Activated T-cell treated with anti-CD3 and anti-CD28 coated beads for 48 hours (primary cell): ENCODE data around the gene CTPS1.

Experiments
- DNase-seq: peaks from one replicate; pipeline ENCODE4 v3.0.0-alpha.2; 2020; ENCODE audit warnings: low read depth

CTPS1 gene

DNA sequence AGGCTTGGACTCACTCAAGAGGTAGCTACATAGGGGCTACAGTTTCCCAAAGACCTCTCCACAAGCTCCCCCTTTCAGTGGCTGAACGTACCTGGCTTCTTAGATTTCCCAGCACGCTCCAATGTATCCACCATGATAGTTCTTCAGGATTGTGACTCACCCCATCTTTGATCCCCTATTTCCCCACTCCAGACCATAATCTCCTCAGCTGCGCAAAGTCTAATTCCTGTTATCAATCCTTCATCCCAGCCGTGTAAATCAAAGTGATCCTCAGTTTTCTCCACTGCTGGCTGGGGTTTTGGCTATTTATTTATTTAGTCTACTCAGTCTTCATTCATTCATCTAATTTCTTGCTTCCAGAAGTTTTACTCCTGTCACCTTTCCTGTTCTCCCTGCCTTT, 13.1 kb upstream of the CTPS1 start:
- DNase-seq = no peak

DNA sequence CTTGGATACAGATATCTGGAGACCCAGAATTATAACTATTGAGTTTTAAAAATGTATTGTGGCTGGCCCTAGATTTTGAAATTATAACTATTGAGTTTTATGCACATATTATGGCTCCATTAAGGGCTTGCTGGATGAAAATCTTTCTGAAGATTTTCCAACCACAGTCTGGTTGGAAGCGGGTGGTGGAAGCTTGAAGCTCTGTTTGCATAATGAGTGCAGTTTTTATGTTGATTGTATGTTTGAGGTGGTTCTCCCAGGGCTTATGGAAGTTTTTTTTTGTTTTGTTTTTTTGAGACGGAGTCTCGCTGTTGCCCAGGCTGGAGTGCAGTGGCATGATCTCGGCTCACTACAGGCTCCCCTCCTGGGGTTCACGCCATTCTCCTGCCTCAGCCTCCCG, 10.1 kb upstream of the CTPS1 start:
- DNase-seq = no peak

DNA sequence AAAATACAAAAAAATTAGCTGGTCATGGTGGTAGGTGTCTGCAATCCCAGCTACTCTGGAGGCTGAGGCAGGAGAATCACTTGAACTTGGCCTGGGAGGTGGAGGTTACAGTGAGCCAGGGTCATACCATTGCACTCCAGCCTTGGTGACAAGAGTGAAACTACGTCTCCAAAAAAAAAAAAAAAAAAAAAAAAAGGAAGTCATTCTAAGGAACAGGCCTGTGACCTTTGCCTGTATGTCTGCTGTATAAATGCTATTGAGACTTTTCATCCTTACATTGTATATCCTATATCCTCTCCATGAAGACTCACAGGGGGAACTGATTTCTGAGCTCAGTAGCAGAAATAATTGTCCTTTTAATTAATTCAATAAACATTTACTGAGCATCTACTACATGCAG, 7.5 kb upstream of the CTPS1 start:
- DNase-seq = no peak

GRCh38 chr1:40973912-40974311, 5.6 kb upstream of the CTPS1 start:
- no peak for DNase-seq

- DNase-seq = no peak
Measured at GRCh38 chr1:40974945-40975344, 4.6 kb upstream of the CTPS1 start.

DNA sequence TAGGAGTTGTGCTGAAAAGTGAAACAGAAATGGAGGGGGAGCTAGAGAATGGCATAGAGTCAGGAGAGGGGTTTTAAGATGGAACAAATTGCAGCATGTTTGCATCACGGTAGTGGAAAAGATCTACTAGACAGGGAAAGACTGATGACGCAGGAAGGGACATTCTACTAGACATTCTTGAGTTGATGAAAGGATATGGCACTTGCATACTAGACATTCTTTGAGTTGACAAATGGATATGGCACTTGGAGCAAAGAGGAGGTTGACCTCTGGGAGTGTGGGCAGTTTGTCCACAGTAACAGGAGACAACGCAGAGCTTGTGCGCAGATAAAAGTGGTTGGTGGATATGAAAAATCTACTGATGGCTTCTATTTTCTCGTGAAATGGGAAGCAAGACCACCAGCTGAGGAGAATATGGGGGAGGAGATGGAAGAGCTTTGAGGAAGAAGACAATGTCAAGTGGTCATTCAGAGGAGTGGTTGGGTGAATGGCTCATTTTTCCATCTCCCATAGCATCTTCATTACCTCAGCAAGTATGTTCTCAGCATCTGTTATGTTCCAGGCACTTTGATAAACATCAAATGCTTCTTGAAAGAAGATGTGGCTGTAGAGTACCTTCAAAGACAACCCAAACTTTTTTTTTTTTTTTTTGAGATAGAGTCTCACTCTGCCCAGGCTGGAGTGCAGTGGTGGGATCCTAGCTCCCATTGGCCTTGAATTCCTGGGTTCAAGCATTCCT, 2.4 kb upstream of the CTPS1 start:
- no peak for DNase-seq

DNA sequence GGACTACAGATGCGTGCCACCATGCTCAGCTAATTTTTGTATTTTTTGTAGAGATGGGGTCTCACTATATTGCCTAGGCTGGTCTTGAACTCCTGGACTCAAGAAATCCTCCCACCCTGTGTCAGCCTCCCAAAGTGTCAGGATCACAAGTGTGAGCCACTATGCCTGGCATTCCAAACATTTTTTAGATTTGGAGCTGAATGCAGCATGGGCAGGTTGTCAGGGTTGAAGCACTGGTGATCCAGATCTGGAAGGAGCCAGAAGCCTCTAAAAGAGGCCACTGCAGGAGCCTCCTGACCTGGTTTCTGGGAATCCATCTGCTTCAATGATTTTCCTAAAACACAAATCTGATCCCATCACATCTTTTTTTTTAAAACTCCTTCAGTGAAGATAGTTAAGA, 1.8 kb upstream of the CTPS1 start:
- DNase-seq = no peak

DNA sequence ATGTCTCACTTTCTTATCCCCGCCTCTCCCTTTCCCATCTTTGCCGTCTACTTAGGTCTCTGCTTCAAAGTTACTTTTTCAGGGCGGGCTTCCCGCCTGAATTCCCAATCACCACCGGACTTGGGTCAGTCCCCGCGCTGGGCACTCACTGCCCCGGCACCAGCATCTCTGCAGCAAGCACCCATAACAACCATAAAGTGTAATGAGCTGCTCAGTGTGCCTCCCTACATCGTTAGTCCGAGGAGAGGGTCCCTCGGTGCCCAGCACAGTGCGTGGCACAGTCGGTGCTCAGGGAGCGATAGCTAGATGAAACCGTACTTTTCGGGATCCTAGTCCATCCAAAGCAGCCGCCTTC, 633 bp upstream of the CTPS1 start:
- DNase-seq = peak; percentile 16

- no peak for DNase-seq
Measured at GRCh38 chr1:40980068-40980452, 564 bp downstream of the CTPS1 start.

- peak; percentile 50 for DNase-seq
Measured at GRCh38 chr1:40980453-40981121, 1.1 kb downstream of the CTPS1 start.

GRCh38 chr1:40981691-40982448, 2.4 kb downstream of the CTPS1 start:
- DNase-seq = no peak

- no peak for DNase-seq
Measured at GRCh38 chr1:40982721-40983120, 3.2 kb downstream of the CTPS1 start.

- DNase-seq = no peak
Measured at GRCh38 chr1:40983286-40983685, 3.8 kb downstream of the CTPS1 start.

GRCh38 chr1:40984066-40984465, 4.6 kb downstream of the CTPS1 start:
- no peak for DNase-seq

DNA sequence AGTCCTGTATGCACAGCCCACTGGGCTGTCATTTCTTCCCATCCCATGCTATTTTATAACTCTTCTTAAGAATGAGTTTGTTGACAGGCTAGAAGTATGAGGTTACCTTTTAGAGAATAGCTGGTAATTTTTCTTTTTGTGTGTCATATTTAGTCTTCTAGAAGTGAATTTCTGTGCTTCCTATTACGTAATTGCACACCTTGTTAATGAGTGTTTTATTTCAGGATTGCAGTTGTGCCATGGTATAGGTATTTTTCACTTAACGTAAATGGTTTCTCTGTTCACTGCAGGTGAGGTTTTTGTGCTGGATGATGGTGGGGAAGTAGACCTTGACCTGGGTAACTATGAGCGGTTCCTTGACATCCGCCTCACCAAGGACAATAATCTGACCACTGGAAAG, 5.0 kb downstream of the CTPS1 start:
- no peak for DNase-seq

DNA sequence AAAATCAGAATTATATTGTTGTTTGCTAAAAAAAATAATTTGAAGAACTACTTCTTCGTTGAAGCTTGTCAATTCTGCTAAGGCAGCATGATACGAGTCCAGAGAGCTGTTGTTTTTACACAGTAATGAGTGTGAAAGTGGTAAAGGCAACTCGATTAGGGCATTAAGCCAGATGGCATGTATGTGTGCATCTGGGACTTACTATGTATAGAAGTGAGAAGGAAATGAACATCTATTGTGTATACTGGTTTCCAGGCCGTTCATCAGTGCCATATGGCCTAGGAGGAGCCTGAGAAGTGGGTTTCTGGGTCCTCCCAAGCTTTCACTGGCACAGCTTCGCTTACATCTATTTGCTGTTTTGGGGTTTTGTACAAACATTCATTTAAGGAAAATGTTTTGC, 5.7 kb downstream of the CTPS1 start:
- DNase-seq = no peak

DNA sequence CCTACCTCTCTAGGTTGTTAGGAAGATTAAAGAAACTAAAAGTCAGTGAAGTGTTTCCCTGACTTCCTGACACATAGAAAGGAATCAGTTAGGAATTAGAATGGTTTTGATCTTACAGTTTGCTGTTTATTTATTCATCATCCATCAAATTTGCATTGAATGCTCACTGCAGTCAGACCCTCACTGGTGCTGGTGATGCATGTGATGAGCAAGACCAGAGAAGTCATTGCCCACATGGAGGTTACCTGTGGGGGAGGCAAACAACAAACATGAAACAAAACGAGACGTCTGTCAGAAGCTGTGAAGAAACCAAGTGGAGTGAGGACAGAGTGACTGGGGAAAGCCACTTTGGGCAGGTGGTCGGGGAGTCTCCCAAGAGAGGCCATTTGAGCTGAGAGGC, 6.4 kb downstream of the CTPS1 start:
- no peak for DNase-seq

GRCh38 chr1:40986328-40986783, 6.9 kb downstream of the CTPS1 start:
- DNase-seq = no peak

GRCh38 chr1:40986956-40987355, 7.5 kb downstream of the CTPS1 start:
- DNase-seq = no peak

DNA sequence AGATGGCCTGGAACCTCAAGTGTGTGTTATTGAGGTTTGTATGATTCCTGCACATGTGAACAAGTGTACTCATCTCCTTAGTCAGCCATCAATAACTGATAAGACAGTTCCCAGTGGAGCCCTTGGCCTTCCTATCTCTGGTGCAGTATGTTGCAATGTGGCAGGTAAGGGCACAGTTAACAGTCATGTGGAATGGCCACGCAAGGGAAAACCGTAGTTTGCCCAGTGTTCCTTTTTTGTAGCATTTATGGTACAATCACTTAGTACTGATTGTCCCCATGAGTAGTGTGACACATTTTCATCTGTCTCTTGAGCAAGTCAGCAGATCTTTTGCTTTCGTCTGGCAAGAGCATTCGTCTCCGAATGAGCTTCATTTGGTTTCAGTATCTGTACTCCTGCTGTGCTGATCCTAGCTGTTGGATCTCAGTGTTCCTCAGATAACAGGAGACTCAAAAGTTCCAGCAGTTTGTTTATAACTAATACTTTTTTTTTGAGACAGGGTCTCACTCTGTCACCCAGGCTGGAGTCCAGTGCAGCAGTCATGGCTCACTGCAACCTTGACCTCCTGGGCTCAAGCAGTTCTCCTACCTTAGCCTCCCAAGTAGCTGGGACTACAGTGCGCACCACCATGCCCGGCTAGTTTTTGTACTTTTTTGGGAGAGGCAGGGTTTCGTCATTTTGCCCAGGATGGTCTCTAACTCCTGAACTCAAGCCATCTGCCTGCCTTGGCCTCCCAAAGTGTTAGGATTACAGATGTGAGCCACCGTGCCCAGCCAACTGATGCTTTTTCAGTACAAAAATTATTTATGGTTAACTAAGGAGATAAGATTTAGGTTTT, 8.2 kb downstream of the CTPS1 start:
- DNase-seq = no peak

DNA sequence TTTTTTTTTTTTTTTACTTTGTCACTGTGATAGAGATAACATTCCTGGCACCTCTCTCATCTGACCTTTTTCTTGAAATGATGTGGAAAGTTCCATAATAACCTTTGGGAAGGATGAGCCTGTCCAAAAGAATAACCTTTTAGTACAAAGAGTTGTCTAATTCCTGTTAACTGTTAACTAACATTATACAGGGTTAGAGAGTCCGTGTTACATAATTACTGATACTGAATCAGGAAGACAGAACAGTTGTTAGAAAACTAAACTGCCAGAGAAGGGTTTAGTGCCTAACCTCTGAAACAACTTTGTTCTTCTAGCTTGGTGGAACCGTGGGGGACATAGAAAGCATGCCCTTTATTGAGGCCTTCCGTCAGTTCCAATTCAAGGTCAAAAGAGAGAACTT, 8.8 kb downstream of the CTPS1 start:
- no peak for DNase-seq

DNA sequence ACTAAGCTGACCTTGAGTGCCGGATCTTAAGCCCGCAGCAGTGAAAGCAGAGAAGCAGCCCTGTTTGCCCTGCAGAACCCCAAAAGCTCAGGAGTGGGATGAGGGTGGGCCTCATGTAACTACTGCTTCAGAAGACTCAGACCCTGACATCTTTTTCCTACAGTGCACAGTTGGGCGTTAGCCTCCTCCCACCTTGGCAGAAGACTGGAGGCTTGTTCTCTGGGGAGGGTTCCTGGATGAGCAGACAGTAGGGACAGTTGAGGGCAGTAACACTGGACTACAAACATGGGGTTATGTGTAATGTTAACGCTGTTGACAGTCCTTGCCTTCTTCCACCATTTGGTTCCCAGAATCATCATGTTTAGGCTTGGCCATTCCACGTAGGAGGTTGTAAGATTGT, 9.6 kb downstream of the CTPS1 start:
- no peak for DNase-seq
